CD4-positive, CD25-positive, alpha-beta regulatory T cell (primary cell): Measurements from ENCODE around the gene TMCC3. TPM values are rescaled to one million over a fixed set of nuclear protein-coding genes. Genes with fewer than 3 reads are reported as not detected.

ENCODE experiments used
- ATAC-seq, 2 donors: fragments of 150-1000 bp; cut with Tn5 transposase; one replicate each; pipeline ENCODE4 v1.10.0; 2021; ENCODE audit warnings: low read depth in 2 of 2, moderate number of reproducible peaks in 2 of 2, moderate library complexity in 1 of 2
- DNase-seq, 3 donors: peaks; one replicate each; pipeline versions ENCODE4 v3.0.0 to v3.0.0-alpha.2; 2012 to 2022; ENCODE audit warnings: mixed read lengths in 1 of 3
- H3K27ac ChIP-seq: one replicate; pipeline ENCODE4 v1.7.0; 2013; ENCODE audit warnings: mild to moderate bottlenecking, low read length; ENCODE audit not compliant: insufficient read depth, poor library complexity, severe bottlenecking
- H3K27me3 ChIP-seq: one replicate; pipeline ENCODE4 v1.7.0; 2013; ENCODE audit warnings: low read length; ENCODE audit not compliant: control insufficient read depth, insufficient read depth
- H3K36me3 ChIP-seq: one replicate; pipeline ENCODE4 v1.7.0; 2013; ENCODE audit warnings: mild to moderate bottlenecking, low read length, moderate library complexity; ENCODE audit not compliant: control insufficient read depth, insufficient read depth
- H3K4me1 ChIP-seq: 2 replicates; pipeline ENCODE4 v1.7.0; 2013; ENCODE audit warnings: mild to moderate bottlenecking, low read length; ENCODE audit not compliant: insufficient read depth, control insufficient read depth, poor library complexity, severe bottlenecking
- H3K4me3 ChIP-seq: one replicate; pipeline ENCODE4 v1.7.0; 2013; ENCODE audit warnings: low read depth, mild to moderate bottlenecking, low read length, moderate library complexity
- H3K9me3 ChIP-seq, 2 experiments: 1 replicate in 1 of 2; 2 replicates in 1 of 2; pipeline ENCODE4 v1.7.0; 2013; ENCODE audit warnings: low read length in 2 of 2, mild to moderate bottlenecking in 1 of 2, moderate library complexity in 1 of 2; ENCODE audit not compliant: control insufficient read depth in 2 of 2
- H3K27ac Mint-ChIP-seq, 3 donors: one replicate each; pipeline ENCODE4 v1.8.0; 2020 to 2022; ENCODE audit warnings: mild to moderate bottlenecking in 3 of 3, mixed read lengths in 3 of 3, moderate library complexity in 2 of 3
- H3K27me3 Mint-ChIP-seq: one replicate; pipeline ENCODE4 v1.8.0; 2022; ENCODE audit warnings: mild to moderate bottlenecking, mixed read lengths
- H3K36me3 Mint-ChIP-seq: one replicate; pipeline ENCODE4 v1.8.0; 2020; ENCODE audit warnings: mixed read lengths
- H3K4me1 Mint-ChIP-seq, 4 donors: one replicate each; pipeline ENCODE4 v1.8.0; 2020 to 2022; ENCODE audit warnings: mixed read lengths in 4 of 4, mild to moderate bottlenecking in 1 of 4
- H3K4me3 Mint-ChIP-seq, 4 donors: one replicate each; pipeline ENCODE4 v1.8.0; 2020 to 2022; ENCODE audit warnings: mild to moderate bottlenecking in 4 of 4, mixed read lengths in 4 of 4, moderate library complexity in 3 of 4
- H3K9me3 Mint-ChIP-seq, 7 donors: one replicate each; pipeline ENCODE4 v1.8.0; 2020 to 2022; ENCODE audit warnings: mixed read lengths in 7 of 7, mild to moderate bottlenecking in 3 of 7, moderate library complexity in 2 of 7
- polyA plus RNA-seq, 4 donors: library from polyadenylated mRNA; unstranded; fragments of 300-500 nt; fragmentation: Illumina TruSeq; gene quantifications; one replicate each; pipeline ENCODE4 v1.2.3, GENCODE V29; 2021
- total RNA-seq: library from RNA; stranded (reverse); gene quantifications from one replicate; pipeline ENCODE4 v1.2.3, GENCODE V29; 2022

The TMCC3 gene
- total and polyA plus RNA-seq, 5 donors from 2014 or later = 0.06 to 0.83 (median 0.32) TPM

DNA sequence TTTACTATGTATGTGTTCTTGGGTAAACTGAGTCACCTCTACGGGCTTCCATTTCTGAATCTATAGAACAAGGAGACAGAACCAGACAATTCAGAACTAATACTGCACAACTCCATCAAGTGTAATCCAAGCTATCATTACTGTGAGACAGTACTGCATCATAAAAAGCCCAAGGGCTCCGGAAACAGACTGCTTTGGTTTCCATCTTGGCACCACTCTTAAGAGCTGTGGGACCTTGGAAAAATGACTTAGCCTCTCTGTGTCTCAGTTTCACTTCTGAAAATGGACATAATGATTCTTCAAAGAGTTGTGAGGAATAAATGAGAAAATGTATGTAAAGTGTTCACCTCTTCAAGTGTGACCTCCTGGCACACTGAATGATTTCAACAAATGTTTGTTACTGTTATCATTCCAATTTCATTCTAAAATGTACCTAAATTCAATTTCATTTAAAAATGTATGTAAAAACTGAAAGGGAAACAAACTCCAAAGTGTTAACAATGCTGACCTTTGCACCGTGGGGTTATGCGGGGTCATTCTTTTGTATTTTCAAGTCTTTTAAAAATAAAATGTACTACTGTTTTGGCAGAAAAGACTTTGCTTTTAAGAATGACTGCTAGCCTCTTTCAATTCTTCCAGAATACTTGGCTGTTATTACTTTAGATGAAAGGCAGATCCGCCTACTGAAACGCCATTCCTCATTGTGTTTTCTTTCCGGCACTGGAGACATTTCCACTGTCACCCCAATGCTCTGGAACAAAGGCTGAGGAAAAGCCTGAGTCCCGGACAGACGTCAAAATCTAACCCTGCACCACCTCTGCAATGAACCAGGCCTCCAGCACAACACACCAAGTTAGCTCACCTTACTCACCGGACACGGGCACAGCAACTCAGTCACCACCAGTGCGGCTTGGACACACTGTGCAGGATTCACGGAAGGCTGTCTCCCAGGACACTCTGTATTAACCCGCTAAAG lies 62.8 kb downstream of the TMCC3 start:
- H3K4me3 Mint-ChIP-seq = no peak overlapping the region
- Histone ChIP-seq H3K27me3 (no peaks in the 10 kb centered on the region), H3K36me3 (no peaks in the 10 kb centered on the region), H3K4me1 (no peaks in the 10 kb centered on the region), H3K9me3 (no peaks in the 10 kb centered on the region), H3K4me3 (no peak overlapping the region), H3K27ac (no peak overlapping the region)
- H3K27me3 Mint-ChIP-seq = peaks cover 9% of the 10 kb centered on the region
- H3K9me3 Mint-ChIP-seq = no peaks in the 10 kb centered on the region
- DNase-seq = no peak
- H3K4me1 Mint-ChIP-seq = peaks cover 0 to 3% (median 0%) of the 10 kb centered on the region in 4 donors
- no peak for ATAC-seq
- H3K36me3 Mint-ChIP-seq = no peaks in the 10 kb centered on the region
- H3K27ac Mint-ChIP-seq = no peak overlapping the region

DNA sequence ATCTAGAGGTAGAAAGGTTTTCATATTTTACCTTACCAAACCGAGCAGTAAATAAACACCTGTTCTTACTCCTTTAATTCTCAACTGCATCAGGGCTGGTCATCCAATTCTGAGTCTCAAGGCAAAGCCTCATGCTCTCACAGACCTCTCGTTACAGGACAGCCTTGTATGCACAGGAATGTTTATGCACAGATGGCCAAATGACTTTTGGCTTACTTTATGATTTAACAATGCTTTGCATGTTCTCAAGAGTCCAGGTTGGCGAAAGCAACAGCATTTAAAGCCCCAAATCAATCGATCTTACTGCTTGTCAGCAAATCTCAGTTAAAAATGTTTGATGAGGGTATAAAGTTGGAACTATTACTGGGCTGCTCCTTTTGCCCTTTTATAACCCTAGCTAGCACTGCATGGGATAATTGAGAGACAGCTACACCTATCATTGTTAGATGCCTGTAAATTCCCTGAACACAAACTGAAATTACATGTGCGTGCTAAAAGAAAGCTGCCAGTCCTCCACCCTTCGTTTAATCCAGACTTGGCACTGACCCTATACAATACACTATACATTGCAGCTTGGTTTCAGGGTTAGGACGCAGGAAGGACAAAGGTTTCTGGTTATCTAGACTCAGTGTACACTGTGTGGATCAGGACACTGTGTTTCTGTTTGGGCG lies 63.6 kb downstream of the TMCC3 start:
- Mint-ChIP-seq H3K36me3 (no peaks in the 10 kb centered on the region), H3K4me1 (peaks cover 0 to 3% (median 0%) of the 10 kb centered on the region in 4 donors), H3K27ac (no peak overlapping the region), H3K4me3 (no peak overlapping the region), H3K27me3 (peaks cover 8% of the 10 kb centered on the region), H3K9me3 (no peaks in the 10 kb centered on the region)
- H3K4me1 ChIP-seq = no peaks in the 10 kb centered on the region
- no peak for ATAC-seq
- H3K27me3 ChIP-seq = no peaks in the 10 kb centered on the region
- no peaks in the 10 kb centered on the region for H3K9me3 ChIP-seq
- no peak overlapping the region for H3K27ac ChIP-seq
- DNase-seq = no peak
- H3K36me3 ChIP-seq = no peaks in the 10 kb centered on the region
- H3K4me3 ChIP-seq = no peak overlapping the region

- H3K4me1 Mint-ChIP-seq = peaks cover 0 to 3% (median 0%) of the 10 kb centered on the region in 4 donors
- Histone ChIP-seq H3K4me1 (no peaks in the 10 kb centered on the region), H3K4me3 (no peak overlapping the region), H3K9me3 (no peaks in the 10 kb centered on the region), H3K36me3 (no peaks in the 10 kb centered on the region), H3K27me3 (no peaks in the 10 kb centered on the region), H3K27ac (no peak overlapping the region)
- peak in 1 of 3 donors; percentile 6 for DNase-seq
- no peaks in the 10 kb centered on the region for H3K36me3 Mint-ChIP-seq
- H3K27ac Mint-ChIP-seq = no peak overlapping the region
- peaks cover 9% of the 10 kb centered on the region for H3K27me3 Mint-ChIP-seq
- ATAC-seq = no peak
- H3K4me3 Mint-ChIP-seq = no peak overlapping the region
- H3K9me3 Mint-ChIP-seq = no peaks in the 10 kb centered on the region
Measured at GRCh38 chr12:94585626-94586025, 64.7 kb downstream of the TMCC3 start.

- Histone ChIP-seq H3K27me3 (no peaks in the 10 kb centered on the region), H3K36me3 (no peaks in the 10 kb centered on the region), H3K4me1 (no peaks in the 10 kb centered on the region), H3K9me3 (no peaks in the 10 kb centered on the region), H3K27ac (no peak overlapping the region), H3K4me3 (no peak overlapping the region)
- peaks cover 0 to 3% (median 0%) of the 10 kb centered on the region in 4 donors for H3K4me1 Mint-ChIP-seq
- peaks cover 9% of the 10 kb centered on the region for H3K27me3 Mint-ChIP-seq
- H3K4me3 Mint-ChIP-seq = no peak overlapping the region
- no peak overlapping the region for H3K27ac Mint-ChIP-seq
- H3K36me3 Mint-ChIP-seq = no peaks in the 10 kb centered on the region
- ATAC-seq (no peak), DNase-seq (no peak)
- peaks cover 0 to 2% (median 0%) of the 10 kb centered on the region in 7 donors for H3K9me3 Mint-ChIP-seq
Measured at GRCh38 chr12:94584377-94584776, 66.0 kb downstream of the TMCC3 start.

GRCh38 chr12:94582591-94582990 lies 67.8 kb downstream of the TMCC3 start:
- no peaks in the 10 kb centered on the region for H3K36me3 Mint-ChIP-seq
- no peak overlapping the region for H3K27ac ChIP-seq
- no peaks in the 10 kb centered on the region for H3K36me3 ChIP-seq
- H3K9me3 Mint-ChIP-seq = peaks cover 0 to 2% (median 0%) of the 10 kb centered on the region in 7 donors
- no peak for ATAC-seq
- peaks cover 0 to 3% (median 0%) of the 10 kb centered on the region in 4 donors for H3K4me1 Mint-ChIP-seq
- no peaks in the 10 kb centered on the region for H3K4me1 ChIP-seq
- H3K27ac Mint-ChIP-seq = no peak overlapping the region
- H3K4me3 ChIP-seq = no peak overlapping the region
- no peak for DNase-seq
- H3K4me3 Mint-ChIP-seq = peak overlapping the region in 1 of 4 donors; percentile 27
- no peaks in the 10 kb centered on the region for H3K27me3 ChIP-seq
- H3K9me3 ChIP-seq = no peaks in the 10 kb centered on the region
- H3K27me3 Mint-ChIP-seq = peaks cover 9% of the 10 kb centered on the region

- H3K27ac Mint-ChIP-seq = no peak overlapping the region
- H3K9me3 Mint-ChIP-seq = peaks cover 0 to 2% (median 0%) of the 10 kb centered on the region in 7 donors
- H3K27ac ChIP-seq = no peak overlapping the region
- peaks cover 2% of the 10 kb centered on the region for H3K27me3 ChIP-seq
- peaks cover 6% of the 10 kb centered on the region for H3K27me3 Mint-ChIP-seq
- H3K9me3 ChIP-seq = no peaks in the 10 kb centered on the region
- no peaks in the 10 kb centered on the region for H3K4me1 Mint-ChIP-seq
- DNase-seq (no peak), ATAC-seq (no peak)
- no peaks in the 10 kb centered on the region for H3K36me3 Mint-ChIP-seq
- no peak overlapping the region for H3K4me3 Mint-ChIP-seq
- H3K4me3 ChIP-seq = no peak overlapping the region
- H3K36me3 ChIP-seq = no peaks in the 10 kb centered on the region
- H3K4me1 ChIP-seq = no peaks in the 10 kb centered on the region
Measured at GRCh38 chr12:94575645-94576403, 74.5 kb downstream of the TMCC3 start.

DNA sequence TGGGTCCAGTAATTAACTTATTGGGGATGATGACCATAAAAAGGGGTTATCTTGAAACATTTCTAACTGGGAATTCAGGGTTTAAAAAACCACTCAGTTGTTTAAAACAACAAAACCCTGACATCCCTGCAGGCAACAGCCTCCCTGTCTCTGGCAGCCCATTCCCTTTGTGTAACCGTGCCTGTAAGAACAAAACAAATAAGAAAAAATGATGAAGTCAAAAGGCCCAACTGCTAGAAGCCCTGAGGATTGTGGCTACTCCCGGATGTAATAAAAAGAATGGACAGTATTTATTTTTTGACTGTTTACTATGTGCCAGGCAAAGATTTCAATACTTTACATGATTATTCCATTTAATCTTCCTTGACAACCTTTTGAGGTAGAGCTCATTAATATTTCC lies 75.3 kb downstream of the TMCC3 start:
- DNase-seq (no peak), ATAC-seq (no peak)
- H3K36me3 ChIP-seq = no peaks in the 10 kb centered on the region
- H3K27ac ChIP-seq = no peak overlapping the region
- H3K4me3 ChIP-seq = no peak overlapping the region
- Mint-ChIP-seq H3K27me3 (peaks cover 11% of the 10 kb centered on the region), H3K4me3 (no peak overlapping the region), H3K27ac (no peak overlapping the region), H3K36me3 (no peaks in the 10 kb centered on the region), H3K4me1 (no peaks in the 10 kb centered on the region), H3K9me3 (peaks cover 0 to 2% (median 0%) of the 10 kb centered on the region in 7 donors)
- H3K4me1 ChIP-seq = no peaks in the 10 kb centered on the region
- H3K9me3 ChIP-seq = no peaks in the 10 kb centered on the region
- H3K27me3 ChIP-seq = peaks cover 2% of the 10 kb centered on the region
